BJ (cell line): Measurements from ENCODE around the gene TINAGL1. TPM values are rescaled to one million over a fixed set of nuclear protein-coding genes. Genes with fewer than 3 reads are reported as not detected.

Experiments
- CTCF ChIA-PET: fragments of 350-600 bp; formaldehyde crosslinking; extraction: SDS; loops from one replicate; lab custom pipeline; 2021; ENCODE audit warnings: antibody characterized with exemption, inconsistent platforms; lab: Yijun Ruan, JAX
- POLR2A ChIA-PET: fragments of 300-600 bp; sonication (Branson Sonifier 250); formaldehyde crosslinking; extraction: SDS; loops from one replicate; lab custom pipeline; 2021; ENCODE audit warnings: antibody characterized with exemption; lab: Charles Lee
- DNase-seq: peaks from one replicate; pipeline ENCODE4 v3.0.0-alpha.2; 2011; ENCODE audit warnings: low read depth
- H3K27me3 ChIP-seq: 2 replicates; pipeline ENCODE4 v1.6.0; 2011; ENCODE audit warnings: low read length; ENCODE audit not compliant: control insufficient read depth, insufficient read depth
- H3K36me3 ChIP-seq: 2 replicates; pipeline ENCODE4 v1.5.1; 2011; ENCODE audit warnings: low read length; ENCODE audit not compliant: control insufficient read depth, insufficient read depth
- H3K4me3 ChIP-seq: 2 replicates; pipeline ENCODE4 v1.5.1; 2011; ENCODE audit warnings: low read depth, mild to moderate bottlenecking, control low read depth, low read length
- CTCF ChIP-seq: IDR thresholded peaks from 2 replicates; pipeline ENCODE4 v1.5.1; 2011; ENCODE audit warnings: low read depth, mild to moderate bottlenecking, control low read depth, inconsistent platforms, low read length, moderate library complexity; ENCODE audit not compliant: insufficient read depth
- polyA plus RNA-seq: library from polyadenylated mRNA; depleted of rRNA; stranded (reverse); fragments of >200 nt; gene quantifications from 2 replicates; pipeline ENCODE4 v1.2.3, GENCODE V29; 2011

The TINAGL1 gene
- polyA plus RNA-seq, 1 experiment = 39.0 TPM

- no peak for DNase-seq
- H3K36me3 ChIP-seq = peaks cover 10% of the 10 kb centered on the region
- POLR2A ChIA-PET = interaction anchor here (0.5 kb wide), 1 partner anchor 127 kb away, joined by 3 read pairs; no protein-coding TSS in a partner anchor
- no peak for TF ChIP-seq CTCF
- CTCF ChIA-PET = interaction anchor here (0.8 to 19.4 kb wide), 4 partner anchors 8 to 185 kb away, joined by 3 to 366 read pairs (median 3); partner anchors contain the start of gene TINAGL1
- no peaks in the 10 kb centered on the region for H3K27me3 ChIP-seq
- no peak overlapping the region for H3K4me3 ChIP-seq
Observed at GRCh38 chr1:31580513-31580870, 4.2 kb downstream of the TINAGL1 start.

- TF ChIP-seq CTCF = no peak
- POLR2A ChIA-PET = interaction anchor here (0.5 kb wide), 2 partner anchors 126 to 609 kb away, joined by 3 read pairs; no protein-coding TSS in a partner anchor
- H3K27me3 ChIP-seq = no peaks in the 10 kb centered on the region
- DNase-seq = no peak
- H3K36me3 ChIP-seq = peaks cover 11% of the 10 kb centered on the region
- no peak overlapping the region for H3K4me3 ChIP-seq
- CTCF ChIA-PET = interaction anchor here (0.7 to 19.4 kb wide), 9 partner anchors 8 to 208 kb away, joined by 3 to 366 read pairs (median 3); partner anchors contain the start of gene TINAGL1
Observed at GRCh38 chr1:31580891-31581603, 4.7 kb downstream of the TINAGL1 start.

- Histone ChIP-seq H3K4me3 (no peak overlapping the region), H3K27me3 (no peaks in the 10 kb centered on the region), H3K36me3 (peaks cover 11% of the 10 kb centered on the region)
- no peak for DNase-seq
- no peak for TF ChIP-seq CTCF
- CTCF ChIA-PET = interaction anchor here (1.2 to 19.4 kb wide), 5 partner anchors 10 to 207 kb away, joined by 3 to 366 read pairs (median 4); partner anchors contain the start of gene TINAGL1
- POLR2A ChIA-PET = no interaction called here
Observed at GRCh38 chr1:31581821-31582810, 5.8 kb downstream of the TINAGL1 start.

- ChIA-PET CTCF (interaction anchor here (0.9 to 19.4 kb wide), 3 partner anchors 10 to 132 kb away, joined by 3 to 366 read pairs (median 4); partner anchors contain the start of gene TINAGL1), POLR2A (no interaction called here)
- no peak for DNase-seq
- H3K27me3 ChIP-seq = no peaks in the 10 kb centered on the region
- H3K36me3 ChIP-seq = peaks cover 12% of the 10 kb centered on the region
- H3K4me3 ChIP-seq = no peak overlapping the region
- no peak for TF ChIP-seq CTCF
Observed at GRCh38 chr1:31583082-31583994, 7.0 kb downstream of the TINAGL1 start.
